Smooth muscle cell (in vitro differentiated cells): Measurements from ENCODE around the gene RASSF10. TPM values are rescaled to one million over a fixed set of nuclear protein-coding genes. Genes with fewer than 3 reads are reported as not detected.

ENCODE experiments used
- DNase-seq: peaks from one replicate; lab custom pipeline; 2025; ENCODE audit not compliant: unreplicated experiment; lab: John Stamatoyannopoulos, UW
- H2AFZ ChIP-seq: fragments of 200-600 bp; sonication (generic); 2 replicates; pipeline ENCODE4 v1.6.0; 2016; ENCODE audit warnings: antibody characterized with exemption, low read depth, mild to moderate bottlenecking
- H3F3A ChIP-seq: fragments of 200-600 bp; sonication (generic); 2 replicates; pipeline ENCODE4 v1.6.0; 2017; ENCODE audit warnings: antibody characterized with exemption, low read depth
- H3K27ac ChIP-seq: fragments of 200-600 bp; sonication (generic); 2 replicates; pipeline ENCODE4 v1.5.1; 2016; ENCODE audit warnings: low read depth, mild to moderate bottlenecking
- H3K27me3 ChIP-seq: fragments of 200-600 bp; sonication (generic); 2 replicates; pipeline ENCODE4 v1.6.1; 2016; ENCODE audit warnings: low read depth, mild to moderate bottlenecking
- H3K36me3 ChIP-seq: fragments of 200-600 bp; sonication (generic); 2 replicates; pipeline ENCODE4 v1.5.1; 2016; ENCODE audit warnings: low read depth
- H3K4me1 ChIP-seq: fragments of 200-600 bp; sonication (generic); 2 replicates; pipeline ENCODE4 v1.5.1; 2016; ENCODE audit warnings: low read depth
- H3K4me2 ChIP-seq: fragments of 200-600 bp; sonication (generic); 2 replicates; pipeline ENCODE4 v1.6.0; 2016; ENCODE audit warnings: mild to moderate bottlenecking
- H3K4me3 ChIP-seq: fragments of 200-600 bp; sonication (generic); 2 replicates; pipeline ENCODE4 v1.5.1; 2016; ENCODE audit warnings: mild to moderate bottlenecking
- H3K79me2 ChIP-seq: fragments of 200-600 bp; sonication (generic); 2 replicates; pipeline ENCODE4 v1.6.0; 2016; ENCODE audit warnings: low read depth, mild to moderate bottlenecking
- H3K9ac ChIP-seq: fragments of 200-600 bp; sonication (generic); 2 replicates; pipeline ENCODE4 v1.6.0; 2016; ENCODE audit warnings: low read depth
- H3K9me3 ChIP-seq: fragments of 200-600 bp; sonication (generic); replicated peaks from 2 replicates; pipeline ENCODE4 v1.5.1; 2016; ENCODE audit warnings: low read depth
- H4K20me1 ChIP-seq: fragments of 200-600 bp; sonication (generic); 2 replicates; pipeline ENCODE4 v1.6.0; 2016; ENCODE audit warnings: low read depth
- WGBS: methylation state at CpG from one replicate; pipeline ENCODE4 v1.1.7; 2016; ENCODE audit warnings: low lambda C conversion rate; 5-methylcytosine and 5-hydroxymethylcytosine counted together
- polyA plus RNA-seq: library from polyadenylated mRNA; unstranded; fragments of >200 nt; fragmentation: Nextera tagmentation; extraction: Ambion mirVana; gene quantifications from 2 replicates; pipeline ENCODE4 v1.2.1, GENCODE V29; 2016
- total RNA-seq: library from RNA; depleted of rRNA; stranded (reverse); fragments of >200 nt; gene quantifications from 2 replicates; pipeline ENCODE4 v1.2.3, GENCODE V29; 2014
- TF ChIP-seq, protein P1 (sequence below): fragments of 200-600 bp; sonication (generic); IDR thresholded peaks from 2 replicates; pipeline ENCODE4 v1.5.1; 2017; ENCODE audit warnings: borderline replicate concordance, mild to moderate bottlenecking, antibody characterized with exemption; ENCODE audit not compliant: insufficient read depth, poor library complexity, severe bottlenecking

RASSF10 gene
- total and polyA plus RNA-seq, 2 experiments from 2014 or later = 2.2 TPM; not detected in 1

DNA sequence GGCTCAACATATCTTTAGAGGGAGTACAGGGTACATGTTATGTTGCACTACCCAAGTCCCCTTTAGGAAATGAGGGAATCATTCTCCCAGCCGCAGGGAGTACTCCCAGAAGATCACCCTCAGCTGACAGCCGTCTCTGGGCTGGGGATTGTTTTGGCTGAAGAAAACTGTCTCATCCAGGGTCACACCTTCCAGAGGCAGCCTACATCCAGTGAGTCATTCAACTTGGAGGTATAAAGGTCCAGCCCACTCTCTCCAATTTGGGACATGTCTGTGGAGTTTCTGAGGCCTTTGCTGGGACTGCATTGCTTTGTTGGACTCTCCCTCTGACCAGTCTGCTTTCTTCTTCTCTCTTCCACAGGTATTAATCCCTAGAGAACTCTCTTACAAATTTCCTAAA is 42.1 kb downstream of the RASSF10 start:
- no peak overlapping the region for H3K4me3 ChIP-seq
- H3F3A ChIP-seq = no peaks in the 10 kb centered on the region
- DNase-seq = no peak
- TF ChIP-seq, protein P1, sequence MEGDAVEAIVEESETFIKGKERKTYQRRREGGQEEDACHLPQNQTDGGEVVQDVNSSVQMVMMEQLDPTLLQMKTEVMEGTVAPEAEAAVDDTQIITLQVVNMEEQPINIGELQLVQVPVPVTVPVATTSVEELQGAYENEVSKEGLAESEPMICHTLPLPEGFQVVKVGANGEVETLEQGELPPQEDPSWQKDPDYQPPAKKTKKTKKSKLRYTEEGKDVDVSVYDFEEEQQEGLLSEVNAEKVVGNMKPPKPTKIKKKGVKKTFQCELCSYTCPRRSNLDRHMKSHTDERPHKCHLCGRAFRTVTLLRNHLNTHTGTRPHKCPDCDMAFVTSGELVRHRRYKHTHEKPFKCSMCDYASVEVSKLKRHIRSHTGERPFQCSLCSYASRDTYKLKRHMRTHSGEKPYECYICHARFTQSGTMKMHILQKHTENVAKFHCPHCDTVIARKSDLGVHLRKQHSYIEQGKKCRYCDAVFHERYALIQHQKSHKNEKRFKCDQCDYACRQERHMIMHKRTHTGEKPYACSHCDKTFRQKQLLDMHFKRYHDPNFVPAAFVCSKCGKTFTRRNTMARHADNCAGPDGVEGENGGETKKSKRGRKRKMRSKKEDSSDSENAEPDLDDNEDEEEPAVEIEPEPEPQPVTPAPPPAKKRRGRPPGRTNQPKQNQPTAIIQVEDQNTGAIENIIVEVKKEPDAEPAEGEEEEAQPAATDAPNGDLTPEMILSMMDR = no peak
- H3K4me1 ChIP-seq = no peaks in the 10 kb centered on the region
- H3K27me3 ChIP-seq = no peaks in the 10 kb centered on the region
- no peak overlapping the region for H2AFZ ChIP-seq
- H3K27ac ChIP-seq = peak overlapping the region; percentile 78
- 52% methylated on average over 2 of the region's 2 CpGs for WGBS
- no peaks in the 10 kb centered on the region for H3K9me3 ChIP-seq
- no peaks in the 10 kb centered on the region for H3K79me2 ChIP-seq
- H3K4me2 ChIP-seq = peak overlapping the region; percentile 37
- H4K20me1 ChIP-seq = no peaks in the 10 kb centered on the region
- no peaks in the 10 kb centered on the region for H3K36me3 ChIP-seq
- no peak overlapping the region for H3K9ac ChIP-seq

DNA sequence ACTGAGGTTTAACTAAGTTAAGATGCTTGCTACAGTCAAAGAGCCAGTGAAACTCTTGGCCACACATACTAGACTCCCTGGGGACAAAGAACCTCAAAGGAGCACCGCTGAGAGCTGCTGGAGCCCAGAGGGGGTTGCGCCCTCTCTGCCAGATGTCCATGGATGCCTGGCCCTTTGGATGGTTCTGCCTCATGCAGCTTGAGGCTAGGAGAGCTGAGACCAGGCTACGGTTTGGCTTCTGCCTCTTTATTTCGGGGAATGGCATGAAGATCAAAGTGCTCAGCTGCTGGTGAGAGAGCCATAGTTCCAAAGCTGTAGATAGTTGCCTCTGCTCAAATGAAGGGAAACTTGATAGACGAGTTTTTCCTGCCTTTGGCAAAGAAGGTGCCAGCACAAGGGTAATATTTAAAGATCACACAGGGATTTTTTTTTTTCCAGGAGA is 43.0 kb downstream of the RASSF10 start:
- no peaks in the 10 kb centered on the region for H3K9me3 ChIP-seq
- no peaks in the 10 kb centered on the region for H3K36me3 ChIP-seq
- DNase-seq = no peak
- H3K27me3 ChIP-seq = no peaks in the 10 kb centered on the region
- no peak overlapping the region for H2AFZ ChIP-seq
- no peaks in the 10 kb centered on the region for H3K4me1 ChIP-seq
- H3K4me2 ChIP-seq = peak overlapping the region; percentile 37
- H3K4me3 ChIP-seq = no peak overlapping the region
- H4K20me1 ChIP-seq = no peaks in the 10 kb centered on the region
- H3K79me2 ChIP-seq = no peaks in the 10 kb centered on the region
- TF ChIP-seq, protein P1 = no peak
- H3F3A ChIP-seq = no peaks in the 10 kb centered on the region
- H3K9ac ChIP-seq = no peak overlapping the region
- H3K27ac ChIP-seq = peak overlapping the region; percentile 78
- WGBS = 69% methylated on average over 5 of the region's 5 CpGs

DNA sequence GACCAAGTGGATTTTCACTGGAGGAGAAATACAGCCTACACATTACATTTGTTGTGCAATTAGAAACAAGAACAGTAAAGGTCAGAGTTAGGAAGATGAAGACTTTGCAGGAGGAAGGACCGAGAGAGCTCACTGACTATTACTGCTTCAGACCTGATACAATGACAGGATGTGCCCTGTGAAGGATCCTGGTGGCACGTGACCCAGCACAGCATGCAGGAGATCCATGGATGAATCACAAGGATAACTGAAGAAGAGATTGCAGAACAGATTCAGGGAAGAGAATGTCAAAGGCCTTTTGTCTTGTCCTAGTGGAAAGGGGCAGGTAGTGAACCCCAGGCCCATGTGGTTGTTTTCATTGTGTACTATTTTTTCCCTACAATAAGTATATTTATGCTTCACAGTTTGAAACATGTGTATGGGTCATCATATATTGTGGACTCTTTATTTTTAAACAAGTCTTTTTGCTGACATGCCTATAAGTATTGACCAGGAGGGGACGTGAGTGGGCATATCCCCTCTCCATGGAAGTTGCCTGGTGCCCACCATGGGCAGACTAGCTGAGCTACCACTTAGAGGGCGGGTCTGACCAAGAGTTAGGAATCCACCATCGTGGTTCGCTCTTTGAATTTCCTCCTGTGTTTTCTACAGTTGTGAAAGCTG is 44.3 kb downstream of the RASSF10 start:
- Histone ChIP-seq H3K27me3 (no peaks in the 10 kb centered on the region), H3F3A (no peaks in the 10 kb centered on the region), H3K9ac (no peak overlapping the region), H3K4me2 (no peak overlapping the region), H3K79me2 (no peaks in the 10 kb centered on the region), H3K9me3 (no peaks in the 10 kb centered on the region), H3K4me1 (no peaks in the 10 kb centered on the region), H2AFZ (no peak overlapping the region), H3K4me3 (no peak overlapping the region), H3K27ac (no peak overlapping the region), H3K36me3 (no peaks in the 10 kb centered on the region), H4K20me1 (no peaks in the 10 kb centered on the region)
- WGBS = 85% methylated on average over 6 of the region's 6 CpGs
- DNase-seq = no peak
- TF ChIP-seq, protein P1 = no peak

DNA sequence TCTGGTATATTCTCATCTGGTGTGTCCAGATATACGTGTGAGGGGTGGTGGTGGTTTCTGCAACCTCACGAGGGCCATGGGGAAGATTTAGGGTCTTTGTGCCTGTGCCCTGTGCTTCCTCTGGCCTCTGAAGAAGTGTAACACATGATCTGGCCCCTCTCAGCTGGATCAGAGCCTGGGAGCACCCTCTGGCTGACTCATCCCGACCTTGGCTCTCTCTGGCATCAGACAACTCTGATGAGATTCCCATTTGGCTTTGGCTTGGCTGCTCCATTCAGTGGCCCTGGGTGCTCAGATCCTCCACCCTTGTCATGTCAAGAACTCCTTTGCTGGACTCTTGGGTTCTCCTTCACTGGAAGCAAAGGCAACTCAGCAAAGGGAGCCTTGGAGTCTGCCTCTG is 45.2 kb downstream of the RASSF10 start:
- no peak overlapping the region for H3K4me2 ChIP-seq
- H3K27me3 ChIP-seq = no peaks in the 10 kb centered on the region
- TF ChIP-seq, protein P1 = no peak
- WGBS = 85% methylated on average over 3 of the region's 3 CpGs
- H3K79me2 ChIP-seq = no peaks in the 10 kb centered on the region
- H3K27ac ChIP-seq = no peak overlapping the region
- no peaks in the 10 kb centered on the region for H4K20me1 ChIP-seq
- no peaks in the 10 kb centered on the region for H3K36me3 ChIP-seq
- no peak overlapping the region for H2AFZ ChIP-seq
- no peak overlapping the region for H3K9ac ChIP-seq
- no peaks in the 10 kb centered on the region for H3K4me1 ChIP-seq
- H3F3A ChIP-seq = no peaks in the 10 kb centered on the region
- H3K4me3 ChIP-seq = no peak overlapping the region
- no peaks in the 10 kb centered on the region for H3K9me3 ChIP-seq
- DNase-seq = no peak
